Measurements from ENCODE around the gene SERTAD4.

- TF ChIP-seq CTCF (IDR thresholded peaks at IDR 0.05 in 8 of 11, conservative IDR thresholded peaks at IDR 0.05 in 3 of 11), result no peak
- TF ChIP-seq POLR2AphosphoS5 (IDR thresholded peaks at IDR 0.05), result no peak
- no peak for TF ChIP-seq POLR2A (IDR thresholded peaks at IDR 0.05)
These were observed 29.7 kb downstream of the SERTAD4 start for GRCh38 chr1:210262167-210262896.

Measured in spleen (tissue), 7 donors.